Measurements from ENCODE around the gene CD83. TPM values are rescaled to one million over a fixed set of nuclear protein-coding genes. Genes with fewer than 3 reads are reported as not detected.

The CD83 gene
- total and polyA plus RNA-seq, 2 experiments from 2014 or later: 3.3 to 4.7 TPM

DNA sequence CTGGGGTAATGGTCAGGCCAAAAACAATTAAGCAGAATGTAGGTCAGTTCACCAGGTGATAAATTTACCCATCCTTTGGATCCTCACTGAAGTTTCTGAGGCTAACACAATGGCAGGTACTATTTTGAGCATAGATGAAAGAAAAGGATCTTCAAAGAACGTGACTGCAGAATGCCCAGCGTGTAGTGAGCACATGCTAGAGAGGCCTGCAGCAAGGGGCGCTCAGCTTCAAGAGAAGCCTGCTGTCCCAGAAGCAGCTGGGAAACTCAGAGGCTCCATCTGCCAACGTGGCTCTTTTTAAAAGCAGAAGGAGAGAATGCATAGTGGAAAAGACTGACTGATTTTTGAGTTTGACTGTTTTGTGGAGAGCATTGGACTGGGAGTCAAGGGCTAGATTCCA lies 57.4 kb downstream of the CD83 start:
- TF ChIP-seq, protein P1, sequence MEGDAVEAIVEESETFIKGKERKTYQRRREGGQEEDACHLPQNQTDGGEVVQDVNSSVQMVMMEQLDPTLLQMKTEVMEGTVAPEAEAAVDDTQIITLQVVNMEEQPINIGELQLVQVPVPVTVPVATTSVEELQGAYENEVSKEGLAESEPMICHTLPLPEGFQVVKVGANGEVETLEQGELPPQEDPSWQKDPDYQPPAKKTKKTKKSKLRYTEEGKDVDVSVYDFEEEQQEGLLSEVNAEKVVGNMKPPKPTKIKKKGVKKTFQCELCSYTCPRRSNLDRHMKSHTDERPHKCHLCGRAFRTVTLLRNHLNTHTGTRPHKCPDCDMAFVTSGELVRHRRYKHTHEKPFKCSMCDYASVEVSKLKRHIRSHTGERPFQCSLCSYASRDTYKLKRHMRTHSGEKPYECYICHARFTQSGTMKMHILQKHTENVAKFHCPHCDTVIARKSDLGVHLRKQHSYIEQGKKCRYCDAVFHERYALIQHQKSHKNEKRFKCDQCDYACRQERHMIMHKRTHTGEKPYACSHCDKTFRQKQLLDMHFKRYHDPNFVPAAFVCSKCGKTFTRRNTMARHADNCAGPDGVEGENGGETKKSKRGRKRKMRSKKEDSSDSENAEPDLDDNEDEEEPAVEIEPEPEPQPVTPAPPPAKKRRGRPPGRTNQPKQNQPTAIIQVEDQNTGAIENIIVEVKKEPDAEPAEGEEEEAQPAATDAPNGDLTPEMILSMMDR (IDR thresholded peaks at IDR 0.05; ENCODE audit: low read depth, low read length): no peak
- H3K4me1 ChIP-seq (ENCODE audit: low read depth): no peaks in the 10 kb centered on the region
- DNase-seq (ENCODE audit: low read depth in 1 of 2, low spot score in 1 of 2): no peak
- no peak overlapping the region for H3K4me3 ChIP-seq
- H3K9me3 ChIP-seq (ENCODE audit: low read depth): no peaks in the 10 kb centered on the region
- no peaks in the 10 kb centered on the region for H3K36me3 ChIP-seq
- no peak overlapping the region for H3K27ac ChIP-seq
- no peaks in the 10 kb centered on the region for H3K27me3 ChIP-seq

GRCh38 chr6:14176429-14176828 lies 58.9 kb downstream of the CD83 start:
- TF ChIP-seq, protein P1 (IDR thresholded peaks at IDR 0.05; ENCODE audit: low read depth, low read length): no peak
- Histone ChIP-seq H3K27ac (no peak overlapping the region), H3K4me3 (no peak overlapping the region), H3K27me3 (no peaks in the 10 kb centered on the region), H3K36me3 (no peaks in the 10 kb centered on the region), H3K4me1 (ENCODE audit: low read depth) (no peaks in the 10 kb centered on the region), H3K9me3 (ENCODE audit: low read depth) (no peaks in the 10 kb centered on the region)
- DNase-seq (ENCODE audit: low read depth in 1 of 2, low spot score in 1 of 2): no peak

DNA sequence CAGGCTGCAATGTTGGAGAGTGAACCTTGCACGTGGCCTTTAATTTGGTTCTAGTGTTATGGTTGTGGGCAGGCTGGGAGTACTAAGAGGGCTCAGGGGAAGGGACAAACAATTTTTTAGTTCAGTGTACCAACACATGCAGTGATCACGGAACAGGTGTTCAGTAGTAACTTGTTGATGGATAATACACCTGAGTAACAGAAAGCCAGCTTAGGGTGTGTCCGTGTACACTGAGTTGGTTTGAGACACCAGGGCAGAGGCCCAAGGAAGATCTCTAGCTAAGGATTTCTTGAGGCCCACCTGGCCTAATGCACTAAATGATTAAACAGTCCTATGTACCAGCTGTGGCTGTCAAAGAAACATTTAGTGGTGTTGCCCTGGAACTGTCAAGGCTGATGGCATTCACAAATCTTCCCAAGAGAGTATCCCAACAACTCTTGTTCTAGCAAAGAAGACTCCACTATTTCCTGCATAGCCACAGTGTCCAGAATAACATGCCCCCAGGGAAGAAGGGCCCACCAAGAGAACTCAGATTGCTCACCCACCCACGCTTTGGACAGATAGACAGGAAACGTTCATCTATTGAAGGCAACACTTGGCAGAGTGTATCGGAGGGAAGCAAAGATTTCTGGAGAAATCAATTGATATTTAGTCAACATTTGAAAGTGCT lies 60.0 kb downstream of the CD83 start:
- Histone ChIP-seq H3K9me3 (ENCODE audit: low read depth) (no peaks in the 10 kb centered on the region), H3K27me3 (no peaks in the 10 kb centered on the region)

GRCh38 chr6:14178083-14178445 lies 60.5 kb downstream of the CD83 start:
- TF ChIP-seq, protein P1 (IDR thresholded peaks at IDR 0.05; ENCODE audit: low read depth, low read length): no peak

More for the DNA sequence above, 60.0 kb downstream of the CD83 start:
- no peak overlapping the region for H3K27ac ChIP-seq
- H3K4me3 ChIP-seq: no peak overlapping the region
- DNase-seq (ENCODE audit: low read depth in 1 of 2, low spot score in 1 of 2): no peak
- TF ChIP-seq, protein P1 (IDR thresholded peaks at IDR 0.05; ENCODE audit: low read depth, low read length): no peak
- no peaks in the 10 kb centered on the region for H3K36me3 ChIP-seq
- no peaks in the 10 kb centered on the region for H3K4me1 ChIP-seq (ENCODE audit: low read depth)

GRCh38 chr6:14180609-14181008 lies 63.0 kb downstream of the CD83 start:
- Histone ChIP-seq H3K9me3 (ENCODE audit: low read depth) (no peaks in the 10 kb centered on the region), H3K27me3 (no peaks in the 10 kb centered on the region), H3K27ac (no peak overlapping the region), H3K36me3 (no peaks in the 10 kb centered on the region), H3K4me1 (ENCODE audit: low read depth) (no peaks in the 10 kb centered on the region), H3K4me3 (no peak overlapping the region)
- TF ChIP-seq, protein P1 (IDR thresholded peaks at IDR 0.05; ENCODE audit: low read depth, low read length): no peak
- DNase-seq (ENCODE audit: low read depth in 1 of 2, low spot score in 1 of 2): no peak

More at GRCh38 chr6:14178083-14178445, 60.5 kb downstream of the CD83 start:
- no peaks in the 10 kb centered on the region for H3K27me3 ChIP-seq
- no peaks in the 10 kb centered on the region for H3K36me3 ChIP-seq
- H3K4me1 ChIP-seq (ENCODE audit: low read depth): no peaks in the 10 kb centered on the region
- DNase-seq (ENCODE audit: low read depth in 1 of 2, low spot score in 1 of 2): no peak
- no peak overlapping the region for H3K4me3 ChIP-seq
- no peak overlapping the region for H3K27ac ChIP-seq
- no peaks in the 10 kb centered on the region for H3K9me3 ChIP-seq (ENCODE audit: low read depth)
